GM18873 (cell line): ENCODE results near the gene EP400.

Experiments
- ATAC-seq: cut with Tn5 transposase; IDR thresholded peaks from one replicate; pipeline ENCODE4 v1.9.1; 2021; ENCODE audit warnings: mild to moderate bottlenecking, moderate library complexity, moderate number of reproducible peaks; ENCODE audit not compliant: unreplicated experiment, low FRiP score

Gene EP400

DNA sequence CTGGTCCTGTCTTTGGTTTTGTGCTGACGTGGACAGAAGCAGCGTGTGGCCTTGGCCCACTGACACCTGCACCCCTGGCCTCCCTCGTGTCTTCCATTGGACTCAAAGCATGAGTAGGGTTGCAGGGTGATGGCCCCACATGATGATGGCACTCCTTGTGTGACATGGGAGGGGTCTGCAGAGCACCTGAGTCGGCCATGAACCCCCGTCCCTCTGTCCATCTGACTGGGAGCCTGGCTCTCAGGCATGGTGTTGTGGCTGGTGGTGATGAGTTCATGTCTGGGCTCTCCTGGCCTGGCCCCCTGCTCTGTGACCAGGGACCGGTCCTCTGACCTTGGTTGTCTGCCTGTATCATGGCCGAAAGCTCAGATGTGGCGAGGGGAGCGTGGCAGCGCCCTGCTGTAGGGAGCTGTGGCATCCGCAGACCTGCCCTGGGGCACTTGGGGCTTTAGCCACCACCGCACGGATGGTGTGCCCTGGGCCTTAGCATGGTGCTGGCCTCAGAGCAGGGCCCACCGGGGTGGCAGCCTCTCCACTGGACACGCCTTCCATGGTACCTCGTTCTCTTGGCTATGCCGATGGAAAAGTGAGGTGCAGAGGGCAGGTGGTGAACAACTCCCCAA, 38.6 kb upstream of the EP400 start:
- no peak for ATAC-seq

DNA sequence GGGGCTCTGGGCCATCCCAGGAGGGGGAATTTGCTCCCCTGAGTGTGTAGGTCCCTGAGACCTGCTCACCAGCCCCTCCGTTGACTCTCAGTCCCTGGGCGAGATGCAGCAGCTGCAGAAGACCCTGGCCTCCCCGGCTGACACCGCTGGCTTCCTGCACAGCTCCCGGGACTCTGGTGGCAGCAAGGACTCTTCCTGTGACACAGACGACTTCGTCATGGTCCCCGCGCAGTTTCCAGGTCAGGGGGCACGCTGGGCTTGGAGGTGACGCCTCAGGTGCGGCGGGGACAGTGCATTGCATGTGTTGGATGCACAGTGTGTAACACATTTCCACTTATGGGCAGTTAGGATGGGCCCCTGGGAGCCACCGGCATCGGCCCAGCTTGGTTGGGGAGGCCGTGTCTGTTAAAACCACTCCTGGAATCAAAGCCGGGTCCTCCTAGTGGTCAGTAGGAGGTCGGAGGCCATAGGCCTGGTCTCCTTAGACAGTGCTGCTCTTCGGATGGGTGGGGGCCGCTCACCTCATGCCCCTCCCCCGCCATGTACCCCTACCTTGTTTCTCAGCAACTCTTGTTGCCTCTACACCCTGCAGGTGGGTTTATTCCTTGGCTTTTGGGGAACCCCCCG, 37.8 kb upstream of the EP400 start:
- ATAC-seq: no peak

- no peak for ATAC-seq
Observed at GRCh38 chr12:131912518-131913274, 37.0 kb upstream of the EP400 start.

DNA sequence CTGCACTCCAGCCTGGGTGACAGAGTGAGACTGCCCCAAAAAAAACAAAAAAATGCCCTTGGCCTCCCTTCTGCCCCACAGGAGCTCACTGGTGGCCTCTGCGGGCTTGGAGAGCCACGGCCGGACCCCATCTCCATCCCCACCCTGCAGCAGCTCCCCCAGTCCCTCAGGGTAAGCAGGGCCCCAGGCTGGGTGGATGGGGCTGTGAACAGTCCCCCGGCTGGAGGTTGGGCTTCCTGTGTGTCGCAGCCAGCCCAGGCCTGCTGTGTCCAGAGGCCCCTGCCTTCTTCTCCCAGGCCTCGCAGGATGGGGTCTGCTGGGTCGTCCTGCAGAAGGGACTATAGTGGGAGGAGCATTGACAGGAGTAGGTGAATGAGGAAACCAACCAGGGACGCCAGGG, 36.1 kb upstream of the EP400 start:
- ATAC-seq: no peak

GRCh38 chr12:131914179-131914702, 35.5 kb upstream of the EP400 start:
- ATAC-seq: no peak

GRCh38 chr12:131915000-131915689, 34.6 kb upstream of the EP400 start:
- ATAC-seq: no peak

- ATAC-seq: no peak
Observed at GRCh38 chr12:131915823-131916222, 33.9 kb upstream of the EP400 start.

DNA sequence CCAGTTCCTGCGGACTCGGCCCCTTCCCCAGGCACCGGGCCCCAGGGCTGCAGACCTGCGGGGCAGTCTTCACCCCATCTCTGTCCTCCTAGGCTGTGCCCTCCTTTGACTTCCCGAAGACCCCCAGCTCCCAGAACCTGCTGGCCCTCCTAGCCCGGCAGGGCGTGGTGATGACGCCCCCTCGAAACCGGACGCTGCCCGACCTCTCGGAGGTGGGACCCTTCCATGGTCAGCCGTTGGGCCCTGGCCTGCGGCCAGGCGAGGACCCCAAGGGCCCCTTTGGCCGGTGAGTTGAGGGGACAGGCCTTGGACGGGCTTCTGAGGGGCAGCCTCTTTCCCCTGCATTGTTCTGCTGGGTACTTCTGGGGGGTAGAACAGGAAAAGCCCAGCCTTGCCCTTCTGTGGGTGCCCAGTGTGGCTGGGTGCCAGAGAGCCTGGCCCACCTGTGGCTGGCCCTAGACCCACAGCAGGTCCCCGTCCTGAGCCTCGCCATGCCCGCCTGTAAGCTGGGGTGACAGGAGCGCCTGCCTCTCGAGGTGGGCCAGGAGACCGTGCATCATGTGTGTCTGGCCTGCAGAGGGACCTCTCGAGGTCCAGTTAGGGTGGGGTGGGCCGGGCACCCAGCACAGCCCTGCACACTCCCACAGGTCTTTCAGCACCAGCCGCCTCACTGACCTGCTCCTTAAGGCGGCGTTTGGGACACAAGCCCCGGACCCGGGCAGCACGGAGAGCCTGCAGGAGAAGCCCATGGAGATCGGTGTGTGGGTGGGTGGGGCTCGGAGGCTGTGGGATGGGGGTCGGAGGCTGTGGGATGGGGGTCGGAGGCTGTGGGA, 33.2 kb upstream of the EP400 start:
- ATAC-seq: no peak

DNA sequence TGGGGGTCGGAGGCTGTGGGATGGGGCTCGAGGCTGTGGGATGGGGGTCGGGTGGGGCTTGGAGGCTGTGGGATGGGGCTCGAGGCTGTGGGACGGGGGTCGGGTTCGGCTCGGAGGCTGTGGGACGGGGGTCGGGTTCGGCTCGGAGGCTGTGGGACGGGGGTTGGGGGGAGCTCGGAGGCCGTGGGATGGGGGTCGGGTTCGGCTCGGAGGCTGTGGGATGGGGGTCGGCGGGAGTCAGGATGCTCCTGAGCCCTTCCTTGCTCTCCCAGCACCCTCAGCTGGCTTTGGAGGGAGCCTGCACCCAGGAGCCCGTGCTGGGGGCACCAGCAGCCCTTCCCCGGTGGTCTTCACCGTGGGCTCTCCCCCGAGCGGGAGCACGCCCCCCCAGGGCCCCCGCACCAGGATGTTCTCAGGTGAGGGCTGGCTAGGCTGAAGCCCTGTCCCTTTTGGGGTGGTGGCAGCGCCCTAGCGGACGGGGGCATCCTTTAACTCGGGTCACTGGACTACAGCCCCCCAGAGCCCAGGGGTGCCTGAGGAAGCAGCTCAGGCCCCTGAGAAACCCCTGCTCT, 32.5 kb upstream of the EP400 start:
- no peak for ATAC-seq

GRCh38 chr12:131917711-131918306, 31.9 kb upstream of the EP400 start:
- ATAC-seq: no peak

GRCh38 chr12:131918311-131919050, 31.3 kb upstream of the EP400 start:
- no peak for ATAC-seq

DNA sequence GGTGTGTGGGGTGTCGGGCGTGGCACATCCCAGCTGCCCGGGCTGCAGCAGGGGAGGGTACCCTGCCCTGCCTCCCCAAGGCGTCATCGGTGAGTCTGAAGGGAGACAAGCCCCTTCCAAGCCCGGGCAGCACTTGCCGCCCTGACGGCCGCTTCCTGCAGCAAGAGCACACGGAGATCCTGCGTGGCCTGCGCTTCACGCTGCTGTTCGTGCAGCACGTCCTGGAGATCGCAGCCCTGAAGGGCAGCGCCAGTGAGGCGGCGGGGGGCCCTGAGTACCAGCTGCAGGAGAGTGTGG, 30.7 kb upstream of the EP400 start:
- ATAC-seq: no peak

DNA sequence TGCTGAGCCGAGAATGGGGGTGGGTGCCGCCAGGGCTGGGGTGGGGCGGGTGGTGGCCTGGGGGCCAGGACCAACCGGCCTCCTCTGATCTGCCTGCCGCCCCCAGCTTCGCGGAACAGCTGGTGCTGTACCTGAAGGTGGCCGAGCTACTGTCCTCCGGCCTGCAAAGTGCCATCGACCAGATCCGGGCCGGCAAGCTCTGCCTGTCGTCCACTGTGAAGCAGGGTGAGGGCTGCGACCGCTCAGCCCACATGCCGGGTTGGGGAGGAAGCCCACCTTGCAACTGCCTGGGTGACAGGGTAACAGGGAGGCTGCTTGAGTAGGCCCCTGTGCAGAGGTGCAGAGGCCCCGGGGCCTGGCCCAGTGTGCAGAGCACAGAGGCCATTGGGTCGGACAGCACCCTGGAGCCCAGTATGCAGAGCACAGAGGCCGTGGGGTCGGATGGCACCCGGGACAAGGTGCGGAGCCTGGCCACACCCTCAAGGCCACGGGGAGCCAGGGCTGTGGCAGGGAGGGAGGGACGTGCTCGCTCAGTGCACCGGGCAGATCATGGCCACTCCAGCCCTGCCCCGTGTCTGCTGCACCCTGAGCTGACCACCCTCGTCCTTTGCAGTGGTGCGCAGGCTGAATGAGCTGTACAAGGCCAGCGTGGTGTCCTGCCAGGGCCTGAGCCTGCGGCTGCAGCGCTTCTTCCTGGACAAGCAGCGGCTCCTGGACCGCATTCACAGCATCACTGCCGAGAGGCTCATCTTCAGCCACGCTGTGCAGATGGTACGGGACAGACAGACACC, 30.2 kb upstream of the EP400 start:
- no peak for ATAC-seq

- ATAC-seq: no peak
Observed at GRCh38 chr12:131920157-131920508, 29.6 kb upstream of the EP400 start.

- no peak for ATAC-seq
Observed at GRCh38 chr12:131920902-131921840, 28.6 kb upstream of the EP400 start.

- no peak for ATAC-seq
Observed at GRCh38 chr12:131921866-131922769, 27.6 kb upstream of the EP400 start.
